SK-N-MC (cell line): ENCODE data around the gene C14orf93.

ENCODE experiments used
- EZH2 ChIP-seq: fragments of 200-600 bp; sonication (generic); IDR thresholded peaks from one replicate; pipeline ENCODE4 v1.6.1; 2017; ENCODE audit warnings: antibody characterized with exemption
- POLR2AphosphoS5 ChIP-seq: IDR thresholded peaks from 2 replicates; pipeline ENCODE4 v1.6.1; 2012; ENCODE audit warnings: mild to moderate bottlenecking, low read depth, low read length, borderline replicate concordance

DNA sequence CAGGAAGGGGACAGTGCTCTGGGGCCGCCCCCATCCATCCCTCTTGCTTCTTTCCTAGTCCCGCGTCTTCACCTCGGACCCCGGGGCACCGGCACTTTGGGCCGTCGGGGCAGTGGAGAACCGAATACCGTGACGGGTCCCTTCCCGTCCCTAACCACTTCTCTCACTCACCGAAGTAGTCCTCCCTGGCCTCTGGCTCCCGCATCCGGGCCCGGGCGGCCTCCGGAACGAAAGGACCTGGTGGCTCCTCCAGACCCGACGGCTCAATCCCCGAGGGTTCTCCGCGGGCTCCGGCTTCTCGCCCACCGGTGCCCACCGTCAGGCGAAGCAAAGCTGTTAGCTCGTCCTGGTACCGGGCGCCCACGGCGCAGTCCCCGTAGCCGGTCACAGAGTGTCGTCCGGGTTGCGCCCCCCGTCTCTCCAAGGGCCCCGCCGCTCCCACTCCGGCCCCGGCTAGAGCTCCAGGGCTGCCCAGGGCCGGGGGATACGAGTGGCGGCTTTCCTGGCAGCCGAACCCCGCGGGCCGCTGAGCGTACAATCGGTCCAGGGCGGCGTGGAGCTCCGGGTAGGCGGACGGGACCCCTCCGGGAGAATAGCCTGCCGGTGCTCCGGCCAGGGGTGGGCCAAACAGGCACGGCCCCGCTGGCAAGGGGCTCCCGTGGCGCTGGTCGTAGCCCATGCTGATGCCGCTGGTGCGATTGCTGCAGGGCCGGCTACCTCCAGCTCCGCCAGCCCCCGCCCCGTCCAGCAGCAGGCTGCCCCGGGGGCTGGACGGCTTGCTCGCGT is 28.7 kb downstream of the C14orf93 start:
- TF ChIP-seq EZH2 = no peak
- TF ChIP-seq POLR2AphosphoS5 = no peak
